OCI-LY7 (cell line): ENCODE results near the gene SACS. TPM values are rescaled to one million over a fixed set of nuclear protein-coding genes. Genes with fewer than 3 reads are reported as not detected.

Experiments used
- BruUV-seq: library from RNA; stranded (reverse); fragments of 400-500 nt; replicated peaks from 2 replicates; lab custom pipeline; 2021; lab: Mats Ljungman, UMichigan
- CTCF ChIA-PET: fragments of 300-600 bp; sonication (Branson Sonifier 250); formaldehyde crosslinking; loops from one replicate; lab custom pipeline; 2022; ENCODE audit warnings: antibody characterized with exemption; ENCODE audit not compliant: unreplicated experiment; lab: Charles Lee
- POLR2A ChIA-PET: fragments of 300-600 bp; sonication (Branson Sonifier 250); formaldehyde crosslinking; loops from one replicate; lab custom pipeline; 2022; ENCODE audit warnings: antibody characterized with exemption; lab: Charles Lee
- DNase-seq: peaks from one replicate; pipeline ENCODE4 v3.0.0-alpha.2; 2015; ENCODE audit warnings: low spot score
- H2AFZ ChIP-seq: fragments of 200-600 bp; sonication (generic), shearing (Covaris generic); 2 replicates; pipeline ENCODE4 v1.6.1; 2014; ENCODE audit warnings: mild to moderate bottlenecking, antibody characterized with exemption, low read length, moderate library complexity
- H3K27ac ChIP-seq: fragments of 200-600 bp; sonication (generic); 2 replicates; pipeline ENCODE4 v1.5.1; 2014; ENCODE audit warnings: mixed run types, low read depth, mild to moderate bottlenecking, moderate library complexity, low read length, inconsistent platforms; ENCODE audit not compliant: poor library complexity, severe bottlenecking
- H3K36me3 ChIP-seq: fragments of 200-600 bp; sonication (generic); 2 replicates; pipeline ENCODE4 v1.6.1; 2014; ENCODE audit warnings: mild to moderate bottlenecking, antibody characterized with exemption, low read length, moderate library complexity, mixed read lengths; ENCODE audit not compliant: insufficient read depth
- H3K4me1 ChIP-seq: fragments of 200-600 bp; sonication (generic); 2 replicates; pipeline ENCODE4 v1.5.1; 2014; ENCODE audit warnings: mild to moderate bottlenecking, low read length; ENCODE audit not compliant: insufficient read depth, poor library complexity, severe bottlenecking
- H3K4me2 ChIP-seq: fragments of 200-600 bp; sonication (generic); 2 replicates; pipeline ENCODE4 v1.6.1; 2014; ENCODE audit warnings: mild to moderate bottlenecking, low read length
- H3K4me3 ChIP-seq: fragments of 200-600 bp; sonication (generic); 2 replicates; pipeline ENCODE4 v1.5.1; 2014; ENCODE audit warnings: mild to moderate bottlenecking, low read depth, low read length; ENCODE audit not compliant: poor library complexity, severe bottlenecking
- H3K79me2 ChIP-seq: fragments of 200-600 bp; sonication (generic); 2 replicates; pipeline ENCODE4 v1.6.1; 2016; ENCODE audit warnings: low read depth, mild to moderate bottlenecking, low read length, moderate library complexity, mixed read lengths; ENCODE audit not compliant: insufficient read depth
- H3K9me2 ChIP-seq: fragments of 200-600 bp; sonication (generic); 2 replicates; pipeline ENCODE4 v1.6.1; 2016; ENCODE audit warnings: mild to moderate bottlenecking, low read length, mixed read lengths; ENCODE audit not compliant: insufficient read depth
- H3K9me3 ChIP-seq: fragments of 200-600 bp; sonication (generic); 2 replicates; pipeline ENCODE4 v1.6.1; 2014; ENCODE audit warnings: mild to moderate bottlenecking, mixed run types, low read length, mixed read lengths
- H4K20me1 ChIP-seq: fragments of 200-600 bp; sonication (generic); 2 replicates; pipeline ENCODE4 v1.6.1; 2014; ENCODE audit warnings: mild to moderate bottlenecking, antibody characterized with exemption, low read length, moderate library complexity, mixed read lengths; ENCODE audit not compliant: insufficient read depth
- CTCF ChIP-seq: fragments of 200-600 bp; sonication (generic); conservative IDR thresholded peaks from 2 replicates; pipeline ENCODE4 v1.5.1; 2014; ENCODE audit warnings: mild to moderate bottlenecking, antibody characterized with exemption, low read length, moderate library complexity, mixed read lengths
- EZH2phosphoT487 ChIP-seq: fragments of 200-600 bp; sonication (generic); IDR thresholded peaks from 2 replicates; pipeline ENCODE4 v1.6.1; 2018; ENCODE audit warnings: low read depth, borderline replicate concordance, mild to moderate bottlenecking, mixed run types, antibody characterized with exemption, low read length, moderate library complexity, mixed read lengths
- intact Hi-C: fragments of 100-400 bp; cut with micrococcal nuclease; formaldehyde crosslinking; loops from one replicate; pipeline ENCODE4 v1.10.0; 2022; ENCODE audit not compliant: unreplicated experiment
- total RNA-seq, 2 experiments: library from RNA; depleted of rRNA in 1 of 2; stranded (reverse); fragments of >200 nt in 1 of 2; shearing (Covaris generic) in 1 of 2; gene quantifications; 2 replicates each; pipeline ENCODE4 v1.2.3, GENCODE V29; 2014 to 2022

The SACS gene
- total RNA-seq, 2 experiments from 2014 or later = 9.8 to 22.6 TPM

GRCh38 chr13:23468811-23469210, 35.3 kb upstream of the SACS start:
- Histone ChIP-seq H3K36me3 (no peaks in the 10 kb centered on the region), H3K9me2 (no peaks in the 10 kb centered on the region), H3K9me3 (no peaks in the 10 kb centered on the region), H4K20me1 (no peaks in the 10 kb centered on the region), H3K79me2 (no peaks in the 10 kb centered on the region), H3K27ac (no peak overlapping the region), H3K4me3 (no peak overlapping the region), H2AFZ (no peak overlapping the region), H3K4me2 (no peak overlapping the region), H3K4me1 (no peaks in the 10 kb centered on the region)
- ChIA-PET CTCF (no interaction called here), POLR2A (interaction anchor here (1.2 to 1.5 kb wide), 2 partner anchors 8 to 47 kb away, joined by 3 to 4 read pairs; no protein-coding TSS in a partner anchor)
- BruUV-seq = no TSS peak
- DNase-seq = no peak
- no peak for TF ChIP-seq EZH2phosphoT487
- TF ChIP-seq CTCF = no peak
- intact Hi-C loops = loop anchor here (10.0 kb wide), 1 partner anchor 406 kb away; no protein-coding TSS in a partner anchor

DNA sequence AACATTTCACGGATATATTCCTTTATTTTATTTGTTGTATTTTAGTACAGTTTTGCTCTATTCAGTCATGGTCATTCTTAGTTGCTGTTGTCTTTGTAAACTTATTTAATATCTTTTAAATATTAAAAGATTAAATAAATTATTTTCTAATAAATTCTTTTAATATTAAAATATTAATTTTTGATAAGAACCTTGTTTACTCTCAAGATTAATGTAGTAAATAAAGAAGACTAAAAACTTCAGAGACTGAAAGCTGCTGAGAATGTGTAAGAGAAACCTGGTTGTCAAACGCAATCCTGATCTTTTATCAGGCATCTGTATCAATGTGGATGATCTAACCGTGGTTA, 34.4 kb upstream of the SACS start:
- Histone ChIP-seq H3K4me3 (no peak overlapping the region), H3K4me2 (no peak overlapping the region), H3K36me3 (no peaks in the 10 kb centered on the region), H4K20me1 (no peaks in the 10 kb centered on the region), H3K27ac (no peak overlapping the region), H3K9me2 (no peaks in the 10 kb centered on the region), H3K4me1 (no peaks in the 10 kb centered on the region), H3K79me2 (no peaks in the 10 kb centered on the region), H2AFZ (no peak overlapping the region), H3K9me3 (no peaks in the 10 kb centered on the region)
- POLR2A ChIA-PET = interaction anchor here (0.6 kb wide), 1 partner anchor 55 kb away, joined by 5 read pairs; no protein-coding TSS in a partner anchor
- DNase-seq = no peak
- TF ChIP-seq CTCF = no peak
- no peak for TF ChIP-seq EZH2phosphoT487
- CTCF ChIA-PET = no interaction called here
- intact Hi-C loops = loop anchor here (10.0 kb wide), 1 partner anchor 407 kb away; no protein-coding TSS in a partner anchor
- no TSS peak for BruUV-seq
